CD4-positive, alpha-beta memory T cell (primary cell): ENCODE data around the gene LGR5. TPM values are rescaled to one million over a fixed set of nuclear protein-coding genes. Genes with fewer than 3 reads are reported as not detected.

ENCODE experiments used
- CTCF ChIA-PET: fragments of 350-600 bp; sonication (Branson Sonifier 250); formaldehyde crosslinking; loops from one replicate; lab custom pipeline; 2021; ENCODE audit warnings: inconsistent platforms; ENCODE audit not compliant: partially characterized antibody; lab: Charles Lee
- POLR2A ChIA-PET: fragments of 350-600 bp; sonication (Branson Sonifier 250); formaldehyde crosslinking; loops from one replicate; lab custom pipeline; 2021; ENCODE audit not compliant: partially characterized antibody; lab: Charles Lee
- DNase-seq, 5 donors: peaks; one replicate each; pipeline versions ENCODE4 v3.0.0 to v3.0.0-alpha.2; 2020 to 2022; ENCODE audit warnings: mixed read lengths in 1 of 5
- H3K27ac ChIP-seq: one replicate; pipeline ENCODE4 v1.7.0; 2013; ENCODE audit warnings: low read depth, low read length
- H3K27me3 ChIP-seq: 2 replicates; pipeline ENCODE4 v1.7.0; 2013; ENCODE audit warnings: mild to moderate bottlenecking, low read length, moderate library complexity; ENCODE audit not compliant: insufficient read depth
- H3K36me3 ChIP-seq: 2 replicates; pipeline ENCODE4 v1.7.0; 2013; ENCODE audit warnings: mild to moderate bottlenecking, low read length, moderate library complexity; ENCODE audit not compliant: insufficient read depth
- H3K4me1 ChIP-seq: 2 replicates; pipeline ENCODE4 v1.7.0; 2013; ENCODE audit warnings: mild to moderate bottlenecking, low read length, moderate library complexity; ENCODE audit not compliant: insufficient read depth
- H3K4me3 ChIP-seq, 2 donors: one replicate each; pipeline ENCODE4 v1.7.0; 2013; ENCODE audit warnings: low read length in 2 of 2, mild to moderate bottlenecking in 1 of 2
- H3K9me3 ChIP-seq, 2 donors: one replicate each; pipeline ENCODE4 v1.7.0; 2013; ENCODE audit warnings: low read length in 2 of 2, control low read depth in 1 of 2; ENCODE audit not compliant: control insufficient read depth in 1 of 2
- H3K27ac Mint-ChIP-seq, 7 donors: one replicate each; pipeline ENCODE4 v1.8.0; 2020 to 2021; ENCODE audit warnings: mixed read lengths in 7 of 7, mild to moderate bottlenecking in 6 of 7, inconsistent platforms in 3 of 7, moderate library complexity in 3 of 7
- H3K27me3 Mint-ChIP-seq, 2 donors: one replicate each; pipeline ENCODE4 v1.8.0; 2020 to 2021; ENCODE audit warnings: mixed read lengths in 2 of 2
- H3K36me3 Mint-ChIP-seq, 2 donors: one replicate each; pipeline ENCODE4 v1.8.0; 2020 to 2021; ENCODE audit warnings: mixed read lengths in 2 of 2, inconsistent platforms in 1 of 2, mild to moderate bottlenecking in 1 of 2
- H3K4me1 Mint-ChIP-seq, 4 donors: one replicate each; pipeline ENCODE4 v1.8.0; 2020 to 2021; ENCODE audit warnings: mixed read lengths in 4 of 4, mild to moderate bottlenecking in 1 of 4
- H3K4me3 Mint-ChIP-seq, 8 donors: one replicate each; pipeline ENCODE4 v1.8.0; 2020 to 2021; ENCODE audit warnings: mixed read lengths in 8 of 8, mild to moderate bottlenecking in 7 of 8, moderate library complexity in 6 of 8, inconsistent platforms in 3 of 8
- H3K9me3 Mint-ChIP-seq, 8 donors: one replicate each; pipeline ENCODE4 v1.8.0; 2020 to 2021; ENCODE audit warnings: mixed read lengths in 8 of 8, mild to moderate bottlenecking in 5 of 8, inconsistent platforms in 3 of 8, moderate library complexity in 1 of 8
- intact Hi-C: fragments of 100-400 bp; cut with micrococcal nuclease; formaldehyde crosslinking; loops from one replicate; pipeline ENCODE4 v1.15.1; 2023
- polyA plus RNA-seq, 2 donors: library from polyadenylated mRNA; unstranded; fragments of 300-500 nt; fragmentation: Illumina TruSeq; gene quantifications; one replicate each; pipeline ENCODE4 v1.2.3, GENCODE V29; 2021
- total RNA-seq, 2 experiments: library from RNA; stranded (reverse); gene quantifications; one replicate each; pipeline ENCODE4 v1.2.3, GENCODE V29; 2021

LGR5 gene
- total and polyA plus RNA-seq, 4 experiments from 2014 or later, result not detected

DNA sequence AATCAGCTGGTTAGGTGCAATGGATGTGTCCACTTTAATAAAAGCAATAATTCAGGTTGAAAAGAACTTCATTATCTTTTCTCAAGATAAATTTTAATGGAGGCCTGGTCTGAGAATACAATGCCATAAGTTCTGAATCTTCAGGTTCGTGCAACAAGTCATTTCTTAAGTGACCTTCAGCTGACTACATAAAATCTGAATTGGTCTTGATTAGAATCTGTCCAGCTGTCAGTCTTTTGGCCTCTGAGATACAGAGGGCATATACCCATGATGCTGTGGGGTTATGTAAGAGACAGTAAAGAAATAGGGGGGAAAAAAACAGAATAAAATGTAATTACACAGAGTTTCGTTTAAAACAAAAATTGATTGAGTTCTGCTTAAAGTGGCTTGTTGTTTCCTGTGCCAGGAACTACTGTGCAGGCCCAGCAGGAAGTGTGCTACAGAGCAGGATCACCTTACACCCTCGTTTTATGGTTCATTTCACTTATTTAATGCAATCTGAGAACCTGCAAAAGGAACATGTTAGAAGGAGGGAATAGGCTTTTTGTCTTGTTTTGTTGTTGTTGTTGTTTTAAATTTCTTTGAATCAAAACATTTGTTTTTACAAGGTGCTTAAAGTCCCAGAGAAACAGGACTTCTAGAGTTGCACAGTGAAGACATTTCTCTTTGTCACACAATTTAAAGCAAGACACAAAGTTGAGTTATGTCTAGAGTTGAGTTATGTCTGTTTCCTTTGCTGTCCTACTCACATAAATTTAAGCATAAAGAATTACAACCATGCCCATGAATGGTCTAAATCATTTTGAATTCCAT, 64.2 kb downstream of the LGR5 start:
- Mint-ChIP-seq H3K27me3 (peaks cover 0 to under 1% of the 10 kb centered on the region in 2 donors), H3K9me3 (peaks cover 0 to 2% (median 0%) of the 10 kb centered on the region in 8 donors), H3K4me3 (no peak overlapping the region), H3K27ac (peak overlapping the region in 2 of 7 donors; percentile 14 to 42), H3K36me3 (no peaks in the 10 kb centered on the region), H3K4me1 (peaks cover 0 to 11% (median 5%) of the 10 kb centered on the region in 4 donors)
- Histone ChIP-seq H3K36me3 (no peaks in the 10 kb centered on the region), H3K4me3 (no peak overlapping the region), H3K27me3 (no peaks in the 10 kb centered on the region), H3K9me3 (no peaks in the 10 kb centered on the region), H3K27ac (no peak overlapping the region), H3K4me1 (no peaks in the 10 kb centered on the region)
- ChIA-PET POLR2A (no interaction called here), CTCF (no interaction called here)
- DNase-seq, result peak in 1 of 5 donors; percentile 0
- intact Hi-C loops, result no loop called here

DNA sequence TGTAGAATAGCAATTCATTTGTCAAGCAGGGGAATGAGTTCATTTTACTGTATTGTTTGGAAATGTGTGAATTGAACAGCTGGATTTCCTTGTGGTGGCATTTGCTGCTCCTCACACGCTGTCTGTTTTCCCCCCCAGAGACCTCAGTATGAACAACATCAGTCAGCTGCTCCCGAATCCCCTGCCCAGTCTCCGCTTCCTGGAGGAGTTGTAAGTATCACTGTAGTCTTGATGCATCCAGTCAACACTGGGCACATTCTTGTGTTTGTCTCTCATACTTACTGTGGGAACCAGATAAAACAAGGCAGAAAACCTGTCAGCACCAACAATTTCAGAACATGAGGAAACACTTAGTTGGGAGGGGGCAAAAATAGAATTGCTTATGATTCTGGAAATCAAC, 64.9 kb downstream of the LGR5 start:
- Histone ChIP-seq H3K36me3 (no peaks in the 10 kb centered on the region), H3K9me3 (no peaks in the 10 kb centered on the region), H3K27ac (no peak overlapping the region), H3K4me1 (no peaks in the 10 kb centered on the region), H3K4me3 (no peak overlapping the region), H3K27me3 (no peaks in the 10 kb centered on the region)
- H3K4me1 Mint-ChIP-seq, result peaks cover 0 to 11% (median 5%) of the 10 kb centered on the region in 4 donors
- H3K27me3 Mint-ChIP-seq, result peaks cover 0 to 1% of the 10 kb centered on the region in 2 donors
- H3K36me3 Mint-ChIP-seq, result no peaks in the 10 kb centered on the region
- ChIA-PET POLR2A (no interaction called here), CTCF (no interaction called here)
- H3K4me3 Mint-ChIP-seq, result no peak overlapping the region
- no peak for DNase-seq
- no peak overlapping the region for H3K27ac Mint-ChIP-seq
- peaks cover 0 to 1% (median 0%) of the 10 kb centered on the region in 8 donors for H3K9me3 Mint-ChIP-seq
- intact Hi-C loops, result no loop called here

DNA sequence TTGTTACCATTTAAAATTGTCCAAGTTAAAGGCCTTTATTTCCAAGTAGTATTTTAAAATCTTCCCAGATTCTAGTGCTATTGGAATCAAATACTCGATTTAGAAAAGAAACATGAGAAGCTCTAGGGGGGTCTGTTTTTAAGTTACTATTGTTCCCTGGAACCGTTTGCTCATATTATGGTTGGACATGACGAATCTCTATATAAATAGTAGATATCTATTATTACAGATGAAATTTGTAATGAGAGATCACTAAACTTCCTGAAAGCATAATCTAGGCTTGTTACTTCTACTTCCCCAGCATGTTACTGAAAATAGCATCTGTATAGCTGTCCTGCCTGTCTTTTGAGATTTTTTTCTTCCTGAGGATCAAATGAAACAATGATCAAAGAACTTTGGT, 70.1 kb downstream of the LGR5 start:
- no peak for DNase-seq

DNA sequence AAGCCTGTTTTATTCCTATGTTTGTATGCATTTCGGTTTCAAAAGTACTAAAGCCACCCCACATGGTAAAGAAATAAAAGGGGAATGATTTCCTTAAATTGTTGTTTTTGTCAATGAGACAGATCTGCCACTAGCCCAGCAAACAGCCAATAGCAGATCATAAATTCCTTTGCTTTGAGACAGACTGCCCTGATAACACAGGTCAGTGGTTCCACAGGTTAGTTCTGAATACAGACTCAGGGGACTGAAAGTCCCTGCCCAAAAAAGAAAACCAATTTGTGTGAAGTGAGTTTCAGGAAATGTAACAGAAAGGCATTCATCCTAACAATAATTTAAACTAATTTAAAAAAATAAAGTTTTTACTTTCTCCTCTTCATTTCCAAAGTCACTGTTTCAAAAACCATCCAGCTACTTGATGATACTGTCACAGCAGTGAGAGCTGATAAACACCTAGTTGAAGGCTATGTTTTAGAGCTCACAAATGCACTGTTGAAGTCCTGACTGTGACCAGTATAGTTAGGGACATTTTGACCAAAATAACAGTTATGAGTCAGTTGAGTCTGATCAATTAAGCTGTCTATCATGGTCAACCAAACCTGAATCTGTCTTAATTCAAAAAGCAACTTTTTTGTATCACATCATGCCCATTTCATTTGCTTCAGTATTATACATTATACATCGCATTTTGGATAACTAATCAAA, 77.7 kb downstream of the LGR5 start:
- no peak for DNase-seq
- peaks cover 0 to 6% (median 0%) of the 10 kb centered on the region in 8 donors for H3K9me3 Mint-ChIP-seq
- no peaks in the 10 kb centered on the region for H3K36me3 ChIP-seq
- intact Hi-C loops, result no loop called here
- H3K4me1 Mint-ChIP-seq, result no peaks in the 10 kb centered on the region
- H3K27me3 Mint-ChIP-seq, result peaks cover 10 to 20% of the 10 kb centered on the region in 2 donors
- H3K27ac Mint-ChIP-seq, result no peak overlapping the region
- no peaks in the 10 kb centered on the region for H3K36me3 Mint-ChIP-seq
- no peak overlapping the region for H3K4me3 ChIP-seq
- H3K4me3 Mint-ChIP-seq, result no peak overlapping the region
- ChIA-PET CTCF (no interaction called here), POLR2A (no interaction called here)
- H3K27me3 ChIP-seq, result no peaks in the 10 kb centered on the region
- no peaks in the 10 kb centered on the region for H3K4me1 ChIP-seq
- H3K27ac ChIP-seq, result no peak overlapping the region
- H3K9me3 ChIP-seq, result no peaks in the 10 kb centered on the region

More for the DNA sequence above, 70.1 kb downstream of the LGR5 start:
- no peak overlapping the region for H3K4me3 Mint-ChIP-seq
- Histone ChIP-seq H3K27ac (no peak overlapping the region), H3K4me1 (no peaks in the 10 kb centered on the region), H3K36me3 (no peaks in the 10 kb centered on the region), H3K9me3 (no peaks in the 10 kb centered on the region), H3K4me3 (no peak overlapping the region), H3K27me3 (no peaks in the 10 kb centered on the region)
- ChIA-PET CTCF (no interaction called here), POLR2A (no interaction called here)
- no peaks in the 10 kb centered on the region for H3K4me1 Mint-ChIP-seq
- H3K27ac Mint-ChIP-seq, result no peak overlapping the region
- peaks cover 6 to 15% of the 10 kb centered on the region in 2 donors for H3K27me3 Mint-ChIP-seq
- H3K36me3 Mint-ChIP-seq, result no peaks in the 10 kb centered on the region
- intact Hi-C loops, result no loop called here
- H3K9me3 Mint-ChIP-seq, result peaks cover 0 to 2% (median 0%) of the 10 kb centered on the region in 8 donors

DNA sequence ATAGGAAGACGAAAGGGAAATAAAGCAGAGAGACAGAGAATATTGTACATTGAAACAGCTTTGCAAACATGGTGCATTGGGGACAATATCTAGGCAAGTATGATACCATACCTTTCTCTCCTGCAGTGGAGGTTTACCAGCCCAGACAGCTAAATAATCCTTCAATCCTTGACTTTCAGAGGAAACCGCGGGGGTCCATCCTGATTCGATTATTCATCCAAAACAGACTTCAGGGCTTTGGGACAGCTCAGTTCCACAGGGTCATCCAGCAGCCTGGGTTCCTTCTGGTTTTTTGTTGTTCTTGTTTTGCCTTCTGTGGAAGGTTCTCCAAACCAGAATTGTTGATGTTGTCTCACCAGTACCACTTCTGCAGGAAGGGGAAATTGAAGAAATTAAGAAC, 81.5 kb downstream of the LGR5 start:
- Histone ChIP-seq H3K4me1 (no peaks in the 10 kb centered on the region), H3K36me3 (no peaks in the 10 kb centered on the region), H3K27me3 (no peaks in the 10 kb centered on the region), H3K4me3 (no peak overlapping the region), H3K27ac (no peak overlapping the region), H3K9me3 (no peaks in the 10 kb centered on the region)
- Mint-ChIP-seq H3K4me1 (no peaks in the 10 kb centered on the region), H3K27me3 (peaks cover 6 to 12% of the 10 kb centered on the region in 2 donors), H3K36me3 (no peaks in the 10 kb centered on the region), H3K4me3 (no peak overlapping the region), H3K27ac (no peak overlapping the region), H3K9me3 (peaks cover 0 to 4% (median 0%) of the 10 kb centered on the region in 8 donors)
- no peak for DNase-seq
- intact Hi-C loops, result no loop called here
- ChIA-PET CTCF (interaction anchor here (0.6 kb wide), 1 partner anchor 97 kb away, joined by 3 read pairs; no protein-coding TSS in a partner anchor), POLR2A (no interaction called here)

DNA sequence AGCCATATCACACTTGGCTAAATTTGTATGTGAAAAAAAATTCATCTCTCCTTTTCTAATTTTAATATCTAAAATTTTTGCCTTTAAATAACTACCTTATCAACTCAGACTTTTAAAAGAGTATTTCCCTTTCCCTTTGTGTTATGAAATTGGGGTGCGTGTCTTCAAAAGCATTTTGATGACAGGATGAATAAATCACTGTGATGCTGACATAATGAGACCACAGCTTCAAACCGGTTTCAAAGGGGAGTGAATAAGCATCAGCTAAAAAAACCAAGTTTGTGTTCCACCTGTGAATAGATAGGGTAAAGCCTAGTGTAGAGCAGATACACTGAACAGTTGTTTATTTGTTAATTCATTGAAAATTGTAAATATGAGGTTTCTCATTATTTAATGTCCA, 85.0 kb downstream of the LGR5 start:
- no peaks in the 10 kb centered on the region for H3K27me3 ChIP-seq
- peaks cover 0 to 3% (median under 1%) of the 10 kb centered on the region in 8 donors for H3K9me3 Mint-ChIP-seq

DNA sequence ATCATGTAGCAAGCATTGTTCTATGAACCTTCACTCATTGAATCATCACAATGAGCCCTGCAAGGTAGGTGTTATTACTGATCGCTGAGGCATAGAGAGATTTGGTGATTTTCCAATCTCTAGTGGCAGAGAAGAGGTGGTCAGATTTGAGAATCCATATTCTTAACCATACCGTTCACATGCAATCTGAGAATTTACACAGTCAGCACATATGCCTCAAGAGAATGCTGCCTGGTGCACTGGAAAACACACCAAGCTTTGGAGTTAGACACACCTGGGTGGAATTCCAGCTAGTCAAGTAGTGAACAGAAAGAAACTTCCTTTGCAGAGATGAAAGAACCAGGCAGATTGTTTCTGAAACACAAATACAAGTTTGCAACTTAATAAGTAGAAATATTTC, 94.1 kb downstream of the LGR5 start:
- H3K4me3 Mint-ChIP-seq, result no peak overlapping the region
- no peak overlapping the region for H3K27ac Mint-ChIP-seq
- intact Hi-C loops, result no loop called here
- no peaks in the 10 kb centered on the region for H3K4me1 Mint-ChIP-seq
- no peak overlapping the region for H3K27ac ChIP-seq
- DNase-seq, result no peak
- H3K9me3 ChIP-seq, result no peaks in the 10 kb centered on the region
- H3K4me3 ChIP-seq, result no peak overlapping the region
- no peaks in the 10 kb centered on the region for H3K4me1 ChIP-seq
- H3K27me3 ChIP-seq, result no peaks in the 10 kb centered on the region
- no peaks in the 10 kb centered on the region for H3K36me3 Mint-ChIP-seq
- peaks cover 2 to 7% of the 10 kb centered on the region in 2 donors for H3K27me3 Mint-ChIP-seq
- no peaks in the 10 kb centered on the region for H3K36me3 ChIP-seq
- peaks cover 0 to 2% (median 0%) of the 10 kb centered on the region in 8 donors for H3K9me3 Mint-ChIP-seq
- POLR2A ChIA-PET, result no interaction called here
- CTCF ChIA-PET, result no interaction called here

More for the DNA sequence above, 85.0 kb downstream of the LGR5 start:
- Histone ChIP-seq H3K27ac (no peak overlapping the region), H3K36me3 (no peaks in the 10 kb centered on the region), H3K4me1 (no peaks in the 10 kb centered on the region), H3K9me3 (no peaks in the 10 kb centered on the region), H3K4me3 (no peak overlapping the region)
- Mint-ChIP-seq H3K27ac (no peak overlapping the region), H3K4me3 (no peak overlapping the region), H3K36me3 (no peaks in the 10 kb centered on the region), H3K27me3 (peaks cover 11% of the 10 kb centered on the region in 2 donors), H3K4me1 (no peaks in the 10 kb centered on the region)
- DNase-seq, result no peak
- intact Hi-C loops, result no loop called here
- POLR2A ChIA-PET, result no interaction called here
- CTCF ChIA-PET, result no interaction called here
